Naive B cell (primary cell): Measurements from ENCODE around the gene MUC2. TPM values are rescaled to one million over a fixed set of nuclear protein-coding genes. Genes with fewer than 3 reads are reported as not detected.

ENCODE experiments used
- ATAC-seq, 2 donors: fragments of 150-1000 bp; cut with Tn5 transposase; 2 replicates each; pipeline ENCODE4 v1.10.0; 2021; ENCODE audit warnings: low read depth in 2 of 2, mild to moderate bottlenecking in 2 of 2, moderate library complexity in 2 of 2
- DNase-seq: peaks from one replicate; pipeline ENCODE4 v3.0.0; 2022
- H3K27ac Mint-ChIP-seq, 6 donors: one replicate each; pipeline ENCODE4 v1.8.0; 2020 to 2022; ENCODE audit warnings: mild to moderate bottlenecking in 6 of 6, mixed read lengths in 6 of 6, moderate library complexity in 5 of 6, inconsistent platforms in 2 of 6
- H3K27me3 Mint-ChIP-seq, 3 donors: one replicate each; pipeline ENCODE4 v1.8.0; 2021 to 2022; ENCODE audit warnings: mixed read lengths in 3 of 3, mild to moderate bottlenecking in 1 of 3
- H3K36me3 Mint-ChIP-seq, 2 donors: one replicate each; pipeline ENCODE4 v1.8.0; 2020 to 2022; ENCODE audit warnings: mixed read lengths in 2 of 2, inconsistent platforms in 1 of 2, mild to moderate bottlenecking in 1 of 2
- H3K4me1 Mint-ChIP-seq, 3 donors: one replicate each; pipeline ENCODE4 v1.8.0; 2020 to 2022; ENCODE audit warnings: mixed read lengths in 3 of 3, inconsistent platforms in 1 of 3, mild to moderate bottlenecking in 1 of 3, moderate library complexity in 1 of 3
- H3K4me3 Mint-ChIP-seq, 8 donors: one replicate each; pipeline ENCODE4 v1.8.0; 2020 to 2022; ENCODE audit warnings: mild to moderate bottlenecking in 8 of 8, mixed read lengths in 8 of 8, moderate library complexity in 8 of 8, inconsistent platforms in 2 of 8
- H3K9me3 Mint-ChIP-seq, 7 donors: one replicate each; pipeline ENCODE4 v1.8.0; 2020 to 2022; ENCODE audit warnings: mixed read lengths in 7 of 7, mild to moderate bottlenecking in 5 of 7, inconsistent platforms in 2 of 7, moderate library complexity in 1 of 7
- polyA plus RNA-seq, 6 donors: library from polyadenylated mRNA; unstranded; fragments of 300-500 nt; fragmentation: Illumina TruSeq; gene quantifications; one replicate each; pipeline ENCODE4 v1.2.3, GENCODE V29; 2021; ENCODE audit warnings: low read depth in 6 of 6

Gene MUC2
- polyA plus RNA-seq, 6 donors from 2014 or later: not detected

GRCh38 chr11:1075341-1075911 is 752 bp downstream of the MUC2 start:
- no peak for ATAC-seq
- Mint-ChIP-seq H3K9me3 (no peaks in the 10 kb centered on the region), H3K4me1 (no peaks in the 10 kb centered on the region), H3K27me3 (peaks cover 0 to 14% (median 0%) of the 10 kb centered on the region in 3 donors), H3K4me3 (no peak overlapping the region), H3K27ac (no peak overlapping the region), H3K36me3 (no peaks in the 10 kb centered on the region)
- no peak for DNase-seq

GRCh38 chr11:1076061-1076665 is 1.5 kb downstream of the MUC2 start:
- Mint-ChIP-seq H3K4me1 (no peaks in the 10 kb centered on the region), H3K36me3 (no peaks in the 10 kb centered on the region)

GRCh38 chr11:1077033-1077416 is 2.4 kb downstream of the MUC2 start:
- Mint-ChIP-seq H3K36me3 (no peaks in the 10 kb centered on the region), H3K27ac (no peak overlapping the region), H3K9me3 (no peaks in the 10 kb centered on the region), H3K27me3 (no peaks in the 10 kb centered on the region), H3K4me1 (no peaks in the 10 kb centered on the region), H3K4me3 (no peak overlapping the region)
- no peak for DNase-seq
- ATAC-seq: no peak

More at GRCh38 chr11:1076061-1076665, 1.5 kb downstream of the MUC2 start:
- Mint-ChIP-seq H3K27ac (no peak overlapping the region), H3K9me3 (no peaks in the 10 kb centered on the region), H3K27me3 (peaks cover 0 to 6% (median 0%) of the 10 kb centered on the region in 3 donors), H3K4me3 (no peak overlapping the region)
- ATAC-seq (no peak), DNase-seq (no peak)

- DNase-seq (no peak), ATAC-seq (no peak)
- Mint-ChIP-seq H3K36me3 (no peaks in the 10 kb centered on the region), H3K4me1 (no peaks in the 10 kb centered on the region), H3K27me3 (no peaks in the 10 kb centered on the region), H3K4me3 (no peak overlapping the region), H3K9me3 (no peaks in the 10 kb centered on the region), H3K27ac (no peak overlapping the region)
These were observed 2.9 kb downstream of the MUC2 start for GRCh38 chr11:1077417-1078119.

GRCh38 chr11:1078191-1078601 is 3.5 kb downstream of the MUC2 start:
- Mint-ChIP-seq H3K9me3 (no peaks in the 10 kb centered on the region), H3K27me3 (no peaks in the 10 kb centered on the region), H3K36me3 (no peaks in the 10 kb centered on the region), H3K4me1 (no peaks in the 10 kb centered on the region), H3K27ac (no peak overlapping the region), H3K4me3 (no peak overlapping the region)
- no peak for DNase-seq
- no peak for ATAC-seq

- H3K4me3 Mint-ChIP-seq: no peak overlapping the region
- DNase-seq (no peak), ATAC-seq (no peak)
- no peak overlapping the region for H3K27ac Mint-ChIP-seq
- H3K4me1 Mint-ChIP-seq: no peaks in the 10 kb centered on the region
- H3K36me3 Mint-ChIP-seq: no peaks in the 10 kb centered on the region
- no peaks in the 10 kb centered on the region for H3K27me3 Mint-ChIP-seq
- H3K9me3 Mint-ChIP-seq: no peaks in the 10 kb centered on the region
These were observed 7.1 kb downstream of the MUC2 start for GRCh38 chr11:1081601-1082311.

GRCh38 chr11:1082346-1082727 is 7.7 kb downstream of the MUC2 start:
- Mint-ChIP-seq H3K4me1 (no peaks in the 10 kb centered on the region), H3K36me3 (no peaks in the 10 kb centered on the region), H3K9me3 (no peaks in the 10 kb centered on the region), H3K27ac (no peak overlapping the region), H3K4me3 (no peak overlapping the region), H3K27me3 (no peaks in the 10 kb centered on the region)
- ATAC-seq (no peak), DNase-seq (no peak)

- no peak for DNase-seq
- H3K9me3 Mint-ChIP-seq: no peaks in the 10 kb centered on the region
- H3K4me1 Mint-ChIP-seq: no peaks in the 10 kb centered on the region
- no peak overlapping the region for H3K27ac Mint-ChIP-seq
- no peaks in the 10 kb centered on the region for H3K36me3 Mint-ChIP-seq
- no peak overlapping the region for H3K4me3 Mint-ChIP-seq
- no peaks in the 10 kb centered on the region for H3K27me3 Mint-ChIP-seq
- no peak for ATAC-seq
These were observed 8.3 kb downstream of the MUC2 start for GRCh38 chr11:1082728-1083620.

GRCh38 chr11:1083621-1084551 is 9.2 kb downstream of the MUC2 start:
- Mint-ChIP-seq H3K27ac (no peak overlapping the region), H3K27me3 (no peaks in the 10 kb centered on the region), H3K4me3 (no peak overlapping the region), H3K9me3 (no peaks in the 10 kb centered on the region), H3K4me1 (no peaks in the 10 kb centered on the region), H3K36me3 (no peaks in the 10 kb centered on the region)
- ATAC-seq: no peak
- no peak for DNase-seq

GRCh38 chr11:1084561-1085439 is 10.1 kb downstream of the MUC2 start:
- Mint-ChIP-seq H3K36me3 (no peaks in the 10 kb centered on the region), H3K4me1 (no peaks in the 10 kb centered on the region), H3K27me3 (no peaks in the 10 kb centered on the region), H3K27ac (no peak overlapping the region), H3K4me3 (no peak overlapping the region), H3K9me3 (no peaks in the 10 kb centered on the region)
- DNase-seq (no peak), ATAC-seq (no peak)

- Mint-ChIP-seq H3K4me1 (no peaks in the 10 kb centered on the region), H3K27me3 (no peaks in the 10 kb centered on the region), H3K27ac (no peak overlapping the region), H3K4me3 (no peak overlapping the region), H3K36me3 (no peaks in the 10 kb centered on the region), H3K9me3 (no peaks in the 10 kb centered on the region)
- ATAC-seq (no peak), DNase-seq (no peak)
These were observed 10.9 kb downstream of the MUC2 start for GRCh38 chr11:1085440-1086170.
